ENCODE data around the gene ATP2A3.

DNA sequence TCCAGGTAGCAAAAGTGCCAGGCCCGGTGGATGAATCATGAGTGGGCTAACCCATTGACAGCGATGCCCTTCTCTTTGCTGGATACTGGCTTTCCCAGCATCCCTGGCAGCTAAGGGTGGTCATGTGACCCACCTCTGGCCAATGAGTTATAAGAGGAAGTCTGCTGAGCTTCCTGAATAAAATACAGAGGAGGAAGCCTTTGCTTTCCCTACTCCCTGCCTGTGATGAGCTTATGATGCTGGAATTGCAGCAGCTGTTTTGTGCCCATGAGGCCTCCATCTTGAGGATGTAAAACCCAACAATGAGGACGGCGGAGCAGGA lies 15.0 kb upstream of the ATP2A3 start:
- no peak for TF ChIP-seq POLR2A (IDR thresholded peaks at IDR 0.05)
- TF ChIP-seq, protein P1, sequence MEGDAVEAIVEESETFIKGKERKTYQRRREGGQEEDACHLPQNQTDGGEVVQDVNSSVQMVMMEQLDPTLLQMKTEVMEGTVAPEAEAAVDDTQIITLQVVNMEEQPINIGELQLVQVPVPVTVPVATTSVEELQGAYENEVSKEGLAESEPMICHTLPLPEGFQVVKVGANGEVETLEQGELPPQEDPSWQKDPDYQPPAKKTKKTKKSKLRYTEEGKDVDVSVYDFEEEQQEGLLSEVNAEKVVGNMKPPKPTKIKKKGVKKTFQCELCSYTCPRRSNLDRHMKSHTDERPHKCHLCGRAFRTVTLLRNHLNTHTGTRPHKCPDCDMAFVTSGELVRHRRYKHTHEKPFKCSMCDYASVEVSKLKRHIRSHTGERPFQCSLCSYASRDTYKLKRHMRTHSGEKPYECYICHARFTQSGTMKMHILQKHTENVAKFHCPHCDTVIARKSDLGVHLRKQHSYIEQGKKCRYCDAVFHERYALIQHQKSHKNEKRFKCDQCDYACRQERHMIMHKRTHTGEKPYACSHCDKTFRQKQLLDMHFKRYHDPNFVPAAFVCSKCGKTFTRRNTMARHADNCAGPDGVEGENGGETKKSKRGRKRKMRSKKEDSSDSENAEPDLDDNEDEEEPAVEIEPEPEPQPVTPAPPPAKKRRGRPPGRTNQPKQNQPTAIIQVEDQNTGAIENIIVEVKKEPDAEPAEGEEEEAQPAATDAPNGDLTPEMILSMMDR (IDR thresholded peaks at IDR 0.05) = no peak

All from adrenal gland (tissue), 5 donors.